Duodenal mucosa (tissue), 2 donors: ENCODE data around the gene GARIN3.

Experiments used
- H3K27ac ChIP-seq: one replicate; pipeline ENCODE4 v1.7.0; 2013; ENCODE audit warnings: low read depth, low read length
- H3K27me3 ChIP-seq, 2 donors: one replicate each; pipeline ENCODE4 v1.7.0; 2013; ENCODE audit warnings: low read length in 2 of 2, control low read depth in 1 of 2; ENCODE audit not compliant: insufficient read depth in 2 of 2, control insufficient read depth in 1 of 2
- H3K36me3 ChIP-seq, 2 donors: one replicate each; pipeline ENCODE4 v1.7.0; 2013; ENCODE audit warnings: low read length in 2 of 2, control low read depth in 1 of 2; ENCODE audit not compliant: insufficient read depth in 2 of 2, control insufficient read depth in 1 of 2
- H3K4me1 ChIP-seq, 2 donors: one replicate each; pipeline ENCODE4 v1.7.0; 2013; ENCODE audit warnings: low read length in 2 of 2, control low read depth in 1 of 2; ENCODE audit not compliant: insufficient read depth in 2 of 2, control insufficient read depth in 1 of 2
- H3K4me3 ChIP-seq, 2 donors: one replicate each; pipeline ENCODE4 v1.7.0; 2013; ENCODE audit warnings: low read length in 2 of 2, low read depth in 1 of 2
- H3K9ac ChIP-seq, 2 donors: one replicate each; pipeline ENCODE4 v1.7.0; 2013; ENCODE audit warnings: low read length in 2 of 2, low read depth in 1 of 2
- H3K9me3 ChIP-seq, 2 donors: one replicate each; pipeline ENCODE4 v1.7.0; 2013; ENCODE audit warnings: low read length in 2 of 2, control low read depth in 1 of 2; ENCODE audit not compliant: control insufficient read depth in 1 of 2

The GARIN3 gene

GRCh38 chr5:157155297-157155696 lies 10.8 kb downstream of the GARIN3 start:
- Histone ChIP-seq H3K27me3 (no peaks in the 10 kb centered on the region), H3K4me1 (peaks cover 0 to 3% of the 10 kb centered on the region in 2 donors), H3K36me3 (no peaks in the 10 kb centered on the region), H3K9me3 (no peaks in the 10 kb centered on the region), H3K27ac (no peak overlapping the region), H3K4me3 (no peak overlapping the region), H3K9ac (no peak overlapping the region)

GRCh38 chr5:157150995-157151394 lies 15.1 kb downstream of the GARIN3 start:
- H3K4me1 ChIP-seq: no peaks in the 10 kb centered on the region
- no peak overlapping the region for H3K4me3 ChIP-seq
- no peak overlapping the region for H3K27ac ChIP-seq
- no peaks in the 10 kb centered on the region for H3K9me3 ChIP-seq
- no peaks in the 10 kb centered on the region for H3K36me3 ChIP-seq
- H3K27me3 ChIP-seq: no peaks in the 10 kb centered on the region
- H3K9ac ChIP-seq: no peak overlapping the region

- H3K27me3 ChIP-seq: no peaks in the 10 kb centered on the region
- peaks cover 0 to 1% of the 10 kb centered on the region in 2 donors for H3K4me1 ChIP-seq
- no peaks in the 10 kb centered on the region for H3K9me3 ChIP-seq
- H3K36me3 ChIP-seq: no peaks in the 10 kb centered on the region
- H3K9ac ChIP-seq: no peak overlapping the region
- no peak overlapping the region for H3K4me3 ChIP-seq
- no peak overlapping the region for H3K27ac ChIP-seq
Observed at GRCh38 chr5:157148734-157149615, 17.1 kb downstream of the GARIN3 start.

GRCh38 chr5:157143127-157143971 lies 22.7 kb downstream of the GARIN3 start:
- Histone ChIP-seq H3K27me3 (no peaks in the 10 kb centered on the region), H3K4me3 (peak overlapping the region; percentile 84 to 99), H3K4me1 (peaks cover 5 to 17% of the 10 kb centered on the region in 2 donors), H3K9me3 (no peaks in the 10 kb centered on the region), H3K36me3 (peaks cover 4 to 5% of the 10 kb centered on the region in 2 donors), H3K27ac (peak overlapping the region; percentile 79), H3K9ac (peak overlapping the region; percentile 76 to 98)

- H3K4me3 ChIP-seq: peak within 1 kb of the TSS; percentile 84 to 99
- peaks cover 5 to 17% of the 10 kb centered on the region in 2 donors for H3K4me1 ChIP-seq
- H3K36me3 ChIP-seq: peaks cover 4 to 14% of the 10 kb centered on the region in 2 donors
- peak within 1 kb of the TSS; percentile 79 to 98 for H3K9ac ChIP-seq
- peak within 1 kb of the TSS; percentile 90 for H3K27ac ChIP-seq
- H3K27me3 ChIP-seq: no peaks in the 10 kb centered on the region
- H3K9me3 ChIP-seq: no peaks in the 10 kb centered on the region
Observed at GRCh38 chr5:157142317-157143126, 23.5 kb downstream of the GARIN3 start, which contains the start of gene MED7. MED7 (minus strand) TSS chr5:157142865; CDS start chr5:157139431, 3,434 bp downstream.

GRCh38 chr5:157137691-157138090 lies 28.4 kb downstream of the GARIN3 start:
- Histone ChIP-seq H3K36me3 (peaks cover 4 to 22% of the 10 kb centered on the region in 2 donors), H3K9ac (no peak overlapping the region), H3K27ac (no peak overlapping the region)

GRCh38 chr5:157132281-157132612 lies 33.8 kb downstream of the GARIN3 start:
- no peaks in the 10 kb centered on the region for H3K4me1 ChIP-seq
- no peaks in the 10 kb centered on the region for H3K9me3 ChIP-seq
- H3K36me3 ChIP-seq: peaks cover 0 to 6% of the 10 kb centered on the region in 2 donors
- H3K4me3 ChIP-seq: no peak overlapping the region
- no peaks in the 10 kb centered on the region for H3K27me3 ChIP-seq
- H3K9ac ChIP-seq: no peak overlapping the region
- no peak overlapping the region for H3K27ac ChIP-seq

More at GRCh38 chr5:157137691-157138090, 28.4 kb downstream of the GARIN3 start:
- Histone ChIP-seq H3K4me3 (no peak overlapping the region), H3K27me3 (no peaks in the 10 kb centered on the region), H3K9me3 (no peaks in the 10 kb centered on the region), H3K4me1 (peaks cover 0 to 13% of the 10 kb centered on the region in 2 donors)

GRCh38 chr5:157130925-157131324 lies 35.1 kb downstream of the GARIN3 start:
- Histone ChIP-seq H3K27ac (no peak overlapping the region), H3K4me1 (no peaks in the 10 kb centered on the region), H3K9me3 (no peaks in the 10 kb centered on the region), H3K36me3 (no peaks in the 10 kb centered on the region), H3K27me3 (no peaks in the 10 kb centered on the region), H3K4me3 (no peak overlapping the region), H3K9ac (no peak overlapping the region)

GRCh38 chr5:157121709-157122108 lies 44.4 kb downstream of the GARIN3 start:
- Histone ChIP-seq H3K4me3 (no peak overlapping the region), H3K36me3 (no peaks in the 10 kb centered on the region), H3K27me3 (no peaks in the 10 kb centered on the region), H3K27ac (no peak overlapping the region), H3K9ac (no peak overlapping the region), H3K4me1 (no peaks in the 10 kb centered on the region), H3K9me3 (peaks cover 0 to 4% of the 10 kb centered on the region in 2 donors)
